HUES48 (cell line): ENCODE data around the gene SLC18A3.
A peak's percentile ranks its signal among the peaks of the same experiment; 100 is the strongest.

Source experiments
- H3K27ac ChIP-seq: one replicate; pipeline ENCODE4 v1.7.0; 2013; ENCODE audit warnings: low read depth, low read length, inconsistent platforms
- H3K27me3 ChIP-seq: 2 replicates; pipeline ENCODE4 v1.6.1; 2013; ENCODE audit warnings: mild to moderate bottlenecking, low read length; ENCODE audit not compliant: control insufficient read depth, insufficient read depth
- H3K36me3 ChIP-seq: 2 replicates; pipeline ENCODE4 v1.6.1; 2013; ENCODE audit warnings: low read length; ENCODE audit not compliant: control insufficient read depth, insufficient read depth
- H3K4me1 ChIP-seq: 2 replicates; pipeline ENCODE4 v1.6.1; 2013; ENCODE audit warnings: mild to moderate bottlenecking, low read length; ENCODE audit not compliant: control insufficient read depth, insufficient read depth
- H3K4me3 ChIP-seq: 2 replicates; pipeline ENCODE4 v1.5.1; 2013; ENCODE audit warnings: mild to moderate bottlenecking, low read depth, low read length
- H3K9ac ChIP-seq: 2 replicates; pipeline ENCODE4 v1.6.1; 2013; ENCODE audit warnings: mild to moderate bottlenecking, low read depth, low read length, moderate library complexity
- H3K9me3 ChIP-seq: 2 replicates; pipeline ENCODE4 v1.6.1; 2013; ENCODE audit warnings: low read length; ENCODE audit not compliant: control insufficient read depth, insufficient read depth

SLC18A3 gene

DNA sequence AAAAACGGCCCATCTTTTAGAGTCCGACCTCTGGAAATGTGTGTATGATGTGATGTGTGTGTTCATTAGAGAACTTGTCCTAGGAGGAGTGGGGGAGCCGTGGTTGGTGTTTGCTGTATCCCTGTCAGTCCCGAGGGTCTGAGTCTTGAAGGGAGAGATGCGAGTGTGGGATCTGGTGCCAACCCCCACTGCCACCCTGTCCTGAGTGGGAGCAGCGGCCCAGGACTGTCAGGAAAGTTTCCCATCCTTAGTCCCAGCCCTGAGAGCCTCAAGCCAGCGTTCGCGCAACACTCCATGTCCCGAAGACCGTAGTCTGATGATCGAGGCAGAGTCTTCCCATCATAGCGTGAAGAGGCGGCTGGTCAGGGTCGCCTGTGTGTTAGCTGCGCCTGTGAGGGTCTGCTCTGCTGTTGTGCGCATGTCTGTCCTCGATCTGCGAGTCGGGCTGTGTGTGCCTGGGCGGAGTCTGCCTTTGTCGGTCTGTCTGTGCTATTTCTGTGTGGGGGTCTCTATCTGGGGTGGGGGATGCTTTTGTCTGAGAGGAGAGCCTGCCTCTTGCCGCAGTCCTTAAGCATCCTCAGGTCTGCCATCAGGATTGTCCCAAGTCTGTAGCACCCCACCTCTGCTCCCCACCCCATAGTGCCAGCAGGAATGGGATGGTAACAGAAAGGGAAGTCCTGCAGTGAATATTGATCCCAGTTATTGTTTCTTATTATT is 3.2 kb downstream of the SLC18A3 start:
- peaks cover 98% of the 10 kb centered on the region for H3K27me3 ChIP-seq
- peaks cover 27% of the 10 kb centered on the region for H3K4me1 ChIP-seq
- no peak overlapping the region for H3K9ac ChIP-seq
- H3K36me3 ChIP-seq = no peaks in the 10 kb centered on the region
- no peaks in the 10 kb centered on the region for H3K9me3 ChIP-seq
- peak overlapping the region; percentile 48 for H3K4me3 ChIP-seq
- no peak overlapping the region for H3K27ac ChIP-seq

DNA sequence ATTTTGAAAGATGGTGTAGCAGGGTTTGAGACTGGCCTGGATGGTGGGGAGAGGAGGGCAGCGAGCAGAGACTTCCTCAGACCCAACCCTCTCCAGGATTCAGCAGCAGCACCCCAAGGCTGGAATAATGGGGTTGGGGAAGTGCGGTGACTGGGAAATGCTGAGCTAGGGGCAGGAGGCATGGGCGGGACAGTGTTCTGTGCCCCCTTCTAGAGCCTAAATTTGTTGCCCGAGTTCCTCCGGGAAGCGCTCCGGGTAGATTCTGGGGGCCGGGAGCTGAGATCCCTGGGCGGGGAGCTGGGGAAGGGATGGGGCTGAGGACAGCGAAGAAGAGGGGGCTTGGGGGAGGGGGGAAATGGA is 3.8 kb downstream of the SLC18A3 start, which contains the start of gene CHAT:
TSS of gene CHAT (plus strand) at position 156 of the 360 bp plus-strand sequence. CDS start at position 309, 153 bp downstream.
- H3K9ac ChIP-seq = no peak within 1 kb of the TSS

DNA sequence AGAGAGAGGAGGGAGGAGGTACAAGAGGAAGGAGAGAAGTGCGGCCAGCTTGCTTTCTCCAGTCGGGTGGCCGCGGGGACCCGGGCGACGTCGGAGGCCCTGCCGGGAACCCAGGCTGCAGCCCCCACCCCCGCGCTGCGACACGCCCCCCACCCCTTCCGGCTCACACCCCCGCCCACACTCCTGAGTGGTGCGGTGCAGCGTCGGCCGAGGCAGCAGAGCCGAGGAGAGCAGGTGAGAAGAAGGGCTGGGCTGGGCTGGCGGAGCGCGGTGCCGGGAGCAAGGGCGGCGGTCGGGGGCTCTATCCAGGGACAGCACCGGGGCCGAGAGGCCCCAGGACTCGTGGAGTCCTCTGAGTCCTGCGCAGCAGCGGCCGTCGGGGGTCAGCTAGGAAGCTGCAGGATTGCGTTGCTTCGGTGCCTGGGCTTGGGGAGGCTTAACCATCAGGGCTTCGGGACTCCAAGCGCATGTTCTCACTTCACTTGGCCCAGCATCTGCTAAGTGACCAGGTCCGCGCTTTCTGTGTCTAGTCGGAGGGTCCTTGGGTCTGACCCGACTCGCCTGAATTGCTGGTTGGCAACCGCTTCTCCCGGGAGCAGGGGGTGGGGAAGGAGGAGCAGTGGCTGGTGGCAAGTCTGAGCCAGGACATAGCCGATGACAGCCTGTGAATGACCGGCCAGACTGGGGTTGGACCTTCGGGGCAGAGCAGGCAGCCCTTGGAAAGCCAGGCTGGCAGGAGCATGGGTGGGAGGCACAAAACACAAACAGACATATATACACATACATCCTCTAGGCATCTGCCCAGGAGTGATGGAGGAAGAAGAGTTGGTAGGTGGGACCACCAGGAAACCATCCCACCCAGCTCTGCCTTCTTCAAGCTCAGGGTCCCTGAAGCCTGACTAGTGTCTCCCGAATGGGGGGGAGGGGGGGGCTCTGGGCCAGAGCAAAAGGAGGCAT is 4.4 kb downstream of the SLC18A3 start:
- Histone ChIP-seq H3K27ac (no peak overlapping the region), H3K36me3 (no peaks in the 10 kb centered on the region), H3K4me3 (peak overlapping the region; percentile 33; the same call in 1 of the 2 replicates), H3K9me3 (no peaks in the 10 kb centered on the region), H3K4me1 (peaks cover 20% of the 10 kb centered on the region; the same call in 1 of the 2 replicates), H3K9ac (no peak overlapping the region), H3K27me3 (peaks cover 98% of the 10 kb centered on the region)

More for the DNA sequence above, 3.8 kb downstream of the SLC18A3 start, which contains the start of gene CHAT:
- H3K4me3 ChIP-seq = peak within 1 kb of the TSS; percentile 48
- no peaks in the 10 kb centered on the region for H3K9me3 ChIP-seq
- H3K4me1 ChIP-seq = peaks cover 21% of the 10 kb centered on the region
- no peaks in the 10 kb centered on the region for H3K36me3 ChIP-seq
- H3K27me3 ChIP-seq = peaks cover 98% of the 10 kb centered on the region
- H3K27ac ChIP-seq = no peak within 1 kb of the TSS

DNA sequence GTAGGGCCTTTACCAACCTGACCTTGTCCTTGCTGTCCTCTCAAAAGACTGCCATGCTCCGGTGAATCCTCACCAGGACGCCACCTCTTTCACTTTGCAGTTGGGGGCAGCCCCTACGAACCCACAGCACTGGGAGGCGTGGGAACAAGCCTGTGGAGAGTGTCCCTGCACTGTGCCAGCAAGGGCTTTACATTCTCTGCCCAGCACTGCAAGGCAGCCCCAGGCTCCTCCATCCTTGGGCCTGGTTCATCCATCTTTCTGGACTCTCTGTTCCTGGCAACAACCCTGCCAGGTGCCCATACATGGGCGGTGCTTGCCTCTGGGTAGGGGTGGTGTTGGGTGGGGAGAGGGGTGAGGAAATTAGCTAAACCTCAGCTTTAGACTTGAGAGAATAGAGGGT is 5.1 kb downstream of the SLC18A3 start:
- peaks cover 93% of the 10 kb centered on the region for H3K27me3 ChIP-seq
- no peak overlapping the region for H3K9ac ChIP-seq
- H3K9me3 ChIP-seq = no peaks in the 10 kb centered on the region
- H3K4me3 ChIP-seq = no peak overlapping the region
- no peak overlapping the region for H3K27ac ChIP-seq
- H3K36me3 ChIP-seq = no peaks in the 10 kb centered on the region
- peaks cover 20% of the 10 kb centered on the region; the same call in 1 of the 2 replicates for H3K4me1 ChIP-seq

DNA sequence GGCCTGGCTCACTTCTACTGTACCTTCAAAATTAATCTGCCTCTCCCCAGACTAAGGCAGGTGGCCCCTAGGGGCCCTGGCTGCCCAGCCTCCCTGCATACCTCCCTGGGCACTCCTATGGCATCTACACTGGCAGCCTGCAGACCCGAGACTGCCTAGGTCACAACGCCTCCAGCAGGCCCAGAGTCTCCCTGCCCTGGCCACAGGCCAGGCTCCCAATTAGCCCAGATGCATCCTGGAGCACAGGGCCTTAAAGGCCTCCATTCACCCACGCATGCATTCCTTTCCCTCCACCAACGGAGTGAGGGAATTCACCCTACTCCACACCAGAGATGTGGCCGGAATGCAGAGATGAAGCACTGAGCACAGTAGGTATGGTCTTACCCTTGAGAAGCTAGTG is 5.6 kb downstream of the SLC18A3 start:
- peaks cover 88% of the 10 kb centered on the region for H3K27me3 ChIP-seq
- H3K4me3 ChIP-seq = no peak overlapping the region
- no peaks in the 10 kb centered on the region for H3K9me3 ChIP-seq
- H3K36me3 ChIP-seq = no peaks in the 10 kb centered on the region
- no peak overlapping the region for H3K27ac ChIP-seq
- H3K9ac ChIP-seq = no peak overlapping the region
- H3K4me1 ChIP-seq = peaks cover 17% of the 10 kb centered on the region; the same call in 1 of the 2 replicates

DNA sequence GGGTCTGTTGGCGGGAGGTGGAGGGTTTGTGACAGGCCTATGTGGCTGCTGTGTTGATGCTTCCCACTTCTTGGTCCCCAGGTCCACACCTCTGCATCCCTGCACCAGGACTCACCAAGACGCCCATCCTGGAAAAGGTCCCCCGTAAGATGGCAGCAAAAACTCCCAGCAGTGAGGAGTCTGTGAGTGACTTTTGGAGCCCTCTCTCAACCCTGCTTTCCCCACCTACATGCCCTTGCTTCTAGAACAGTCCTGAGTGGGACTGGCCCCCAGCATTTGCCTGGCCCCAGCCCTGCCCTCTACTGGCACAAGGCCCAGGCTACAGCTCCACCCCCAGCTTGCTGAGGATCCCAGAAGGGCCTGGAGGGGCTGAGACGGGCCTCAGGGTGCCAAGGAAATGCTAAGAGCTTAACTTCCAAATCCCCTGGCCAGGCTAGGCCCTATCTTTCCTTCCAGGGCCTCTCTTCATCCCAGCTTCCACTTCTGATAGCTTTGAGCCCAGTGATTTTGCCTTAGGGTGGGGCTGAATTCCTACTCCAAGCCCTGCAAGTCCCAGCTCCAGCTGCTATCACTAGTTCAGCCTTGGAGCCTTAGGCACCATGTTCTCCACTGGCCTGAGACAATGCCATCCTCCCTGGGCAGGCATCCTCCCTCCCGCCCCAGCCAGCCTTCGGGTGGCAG is 6.5 kb downstream of the SLC18A3 start:
- no peaks in the 10 kb centered on the region for H3K9me3 ChIP-seq
- H3K27me3 ChIP-seq = peaks cover 80% of the 10 kb centered on the region
- H3K36me3 ChIP-seq = no peaks in the 10 kb centered on the region
- H3K4me3 ChIP-seq = no peak overlapping the region
- no peak overlapping the region for H3K27ac ChIP-seq
- H3K4me1 ChIP-seq = peaks cover 17% of the 10 kb centered on the region; the same call in 1 of the 2 replicates
- H3K9ac ChIP-seq = no peak overlapping the region

DNA sequence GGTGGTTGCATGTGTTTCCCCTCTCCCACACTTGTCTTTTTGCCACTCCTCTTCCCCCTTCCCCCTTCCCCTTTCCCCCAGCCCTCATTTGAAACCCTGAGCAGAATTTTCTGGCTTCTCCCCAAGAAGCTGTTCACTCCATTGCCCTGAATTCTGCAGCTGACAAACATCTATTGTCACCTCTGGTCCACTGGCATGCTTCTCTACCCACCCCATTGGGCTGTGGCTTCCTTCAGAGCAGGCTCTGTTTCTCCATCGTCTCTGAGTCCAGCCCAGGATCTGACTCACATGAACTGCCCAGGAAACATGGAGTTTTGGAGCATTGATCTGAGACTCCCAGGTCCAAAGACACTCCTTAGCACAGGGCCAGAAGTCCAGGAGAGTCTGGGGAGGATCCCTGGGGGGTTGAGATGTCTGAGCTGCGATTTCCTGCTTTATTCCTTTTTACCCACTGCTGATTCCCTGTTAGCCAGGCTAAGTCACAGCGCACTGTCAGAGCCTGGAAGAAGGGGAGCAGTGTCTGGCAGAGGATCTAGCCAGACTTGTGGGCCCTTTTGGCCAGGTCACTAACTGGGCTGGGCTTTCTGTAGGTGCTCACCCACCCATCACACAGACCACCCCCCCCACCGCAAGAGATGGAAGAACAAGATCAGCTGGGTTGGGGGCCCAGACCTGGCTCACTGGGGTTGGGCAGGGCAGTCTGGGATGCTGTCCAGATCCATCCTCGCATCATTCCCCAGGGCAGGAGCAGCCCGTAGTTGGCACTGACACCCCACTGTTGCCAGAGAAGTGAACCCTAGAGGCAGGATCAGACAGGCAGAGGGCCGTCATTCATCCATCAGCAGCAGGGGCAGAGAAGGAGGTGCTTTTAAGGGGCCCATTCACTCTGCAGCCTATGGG is 7.3 kb downstream of the SLC18A3 start:
- H3K27ac ChIP-seq = no peak overlapping the region
- no peaks in the 10 kb centered on the region for H3K36me3 ChIP-seq
- peaks cover 76% of the 10 kb centered on the region for H3K27me3 ChIP-seq
- no peak overlapping the region for H3K4me3 ChIP-seq
- H3K9ac ChIP-seq = no peak overlapping the region
- H3K4me1 ChIP-seq = peaks cover 14% of the 10 kb centered on the region; the same call in 1 of the 2 replicates
- no peaks in the 10 kb centered on the region for H3K9me3 ChIP-seq

DNA sequence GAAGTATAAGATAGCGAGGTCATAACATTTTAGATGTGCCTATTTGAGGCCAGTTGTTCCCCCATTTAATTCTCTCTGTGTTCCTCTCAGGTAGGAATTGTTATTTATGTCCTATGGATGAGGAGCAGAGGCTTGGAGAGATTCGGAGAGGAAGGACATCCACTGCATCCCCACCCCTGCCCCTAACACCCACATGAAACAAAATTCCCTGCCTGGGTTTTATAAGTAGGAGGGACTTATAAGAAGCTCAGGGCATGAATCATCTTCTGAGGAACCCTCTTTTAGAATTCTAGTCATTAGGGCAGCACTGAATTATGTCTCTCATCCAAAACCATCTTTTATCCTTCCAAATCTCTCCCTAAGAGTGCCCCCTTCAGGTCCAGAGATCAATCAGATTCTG is 8.7 kb downstream of the SLC18A3 start:
- peaks cover 3% of the 10 kb centered on the region; the same call in 1 of the 2 replicates for H3K4me1 ChIP-seq
- no peak overlapping the region for H3K4me3 ChIP-seq
- no peak overlapping the region for H3K27ac ChIP-seq
- no peak overlapping the region for H3K9ac ChIP-seq
- H3K9me3 ChIP-seq = no peaks in the 10 kb centered on the region
- H3K36me3 ChIP-seq = no peaks in the 10 kb centered on the region
- peaks cover 68% of the 10 kb centered on the region for H3K27me3 ChIP-seq

DNA sequence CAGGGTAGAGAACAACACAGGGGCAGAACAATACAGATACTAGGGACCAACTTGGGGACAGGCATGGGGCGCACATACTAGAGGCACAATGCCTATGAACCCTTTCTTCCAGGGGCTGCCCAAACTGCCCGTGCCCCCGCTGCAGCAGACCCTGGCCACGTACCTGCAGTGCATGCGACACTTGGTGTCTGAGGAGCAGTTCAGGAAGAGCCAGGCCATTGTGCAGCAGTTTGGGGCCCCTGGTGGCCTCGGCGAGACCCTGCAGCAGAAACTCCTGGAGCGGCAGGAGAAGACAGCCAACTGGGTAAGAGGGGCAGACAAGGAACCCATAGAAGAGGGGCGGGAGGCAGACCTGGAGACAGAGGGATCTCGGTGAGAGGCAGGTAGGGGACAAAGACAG is 9.5 kb downstream of the SLC18A3 start:
- Histone ChIP-seq H3K9me3 (no peaks in the 10 kb centered on the region), H3K27ac (no peak overlapping the region), H3K36me3 (no peaks in the 10 kb centered on the region), H3K27me3 (peaks cover 60% of the 10 kb centered on the region), H3K4me1 (0 out of 2 replicates have a peak, but pooled peaks cover under 1% of the 10 kb centered on the region), H3K9ac (no peak overlapping the region), H3K4me3 (no peak overlapping the region)

DNA sequence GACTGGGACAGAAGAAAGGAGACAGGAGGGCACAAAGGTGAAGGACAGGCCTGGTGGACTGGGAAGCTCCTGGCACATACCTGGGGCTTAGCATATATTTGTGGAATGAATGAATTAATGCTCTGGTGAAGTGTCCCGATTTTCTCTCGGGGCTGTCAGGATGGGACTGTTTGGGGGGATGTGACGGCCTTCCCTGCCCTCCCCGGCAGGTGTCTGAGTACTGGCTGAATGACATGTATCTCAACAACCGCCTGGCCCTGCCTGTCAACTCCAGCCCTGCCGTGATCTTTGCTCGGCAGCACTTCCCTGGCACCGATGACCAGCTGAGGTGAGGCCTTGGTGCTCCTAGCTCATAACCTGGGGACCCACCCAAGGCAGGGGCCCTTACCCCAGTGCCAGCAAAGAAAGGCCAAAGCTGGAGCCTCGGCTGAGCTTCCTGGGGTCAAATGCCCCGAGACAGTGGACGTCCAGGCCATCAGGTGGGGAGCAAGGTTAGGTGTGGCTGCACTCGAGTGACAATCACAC is 10.2 kb downstream of the SLC18A3 start:
- Histone ChIP-seq H3K27me3 (peaks cover 52% of the 10 kb centered on the region), H3K4me3 (no peak overlapping the region), H3K4me1 (no peaks in the 10 kb centered on the region), H3K27ac (no peak overlapping the region), H3K9ac (no peak overlapping the region), H3K9me3 (no peaks in the 10 kb centered on the region), H3K36me3 (no peaks in the 10 kb centered on the region)
